Measurements from ENCODE around the gene KIAA1671. TPM values are rescaled to one million over a fixed set of nuclear protein-coding genes. Genes with fewer than 3 reads are reported as not detected.

The KIAA1671 gene
- total RNA-seq, 1 donor from 2014 or later = 14.5 TPM

DNA sequence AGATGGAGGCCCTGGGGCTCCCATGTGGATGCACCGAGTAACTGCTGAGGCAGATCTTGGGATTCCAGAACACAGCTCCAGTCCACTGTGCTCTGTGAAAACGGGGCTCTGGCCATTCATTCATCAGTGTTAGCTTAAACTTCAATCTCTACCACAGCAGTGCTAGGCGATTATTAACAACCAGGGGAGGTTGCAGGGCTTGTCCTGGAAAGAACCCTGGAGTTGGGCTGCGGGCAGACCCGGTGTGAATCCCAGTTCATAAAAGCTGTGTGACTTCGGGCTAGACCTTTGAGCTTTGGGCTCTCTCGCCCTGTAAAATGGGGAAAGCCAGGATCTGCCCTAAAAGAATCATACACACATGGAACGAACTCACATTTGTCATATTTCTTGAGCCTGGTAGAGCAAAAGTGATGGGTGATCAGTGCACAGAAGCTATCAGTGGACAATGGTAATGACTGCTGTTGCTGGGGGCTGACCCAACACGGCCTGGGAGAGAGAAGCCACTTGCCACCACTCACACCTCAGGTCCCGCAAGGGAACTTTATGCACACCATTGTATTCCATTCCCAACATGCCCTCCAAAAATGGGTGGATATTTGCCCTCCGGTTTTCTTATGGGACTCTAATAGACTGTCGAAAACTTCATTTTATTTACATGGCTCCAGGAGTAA is 231.6 kb downstream of the KIAA1671 start:
- Mint-ChIP-seq H3K9me3 (peaks cover 5% of the 10 kb centered on the region), H3K36me3 (ENCODE audit: low read depth) (peaks cover 20% of the 10 kb centered on the region), H3K27ac (ENCODE audit: unreplicated experiment) (peak overlapping the region; percentile 89), H3K4me1 (no peaks in the 10 kb centered on the region), H3K27me3 (ENCODE audit: low read depth) (no peaks in the 10 kb centered on the region), H3K4me3 (no peak overlapping the region)
- DNase-seq (ENCODE audit: low read depth, low spot score) = no peak
- TF ChIP-seq, protein P1, sequence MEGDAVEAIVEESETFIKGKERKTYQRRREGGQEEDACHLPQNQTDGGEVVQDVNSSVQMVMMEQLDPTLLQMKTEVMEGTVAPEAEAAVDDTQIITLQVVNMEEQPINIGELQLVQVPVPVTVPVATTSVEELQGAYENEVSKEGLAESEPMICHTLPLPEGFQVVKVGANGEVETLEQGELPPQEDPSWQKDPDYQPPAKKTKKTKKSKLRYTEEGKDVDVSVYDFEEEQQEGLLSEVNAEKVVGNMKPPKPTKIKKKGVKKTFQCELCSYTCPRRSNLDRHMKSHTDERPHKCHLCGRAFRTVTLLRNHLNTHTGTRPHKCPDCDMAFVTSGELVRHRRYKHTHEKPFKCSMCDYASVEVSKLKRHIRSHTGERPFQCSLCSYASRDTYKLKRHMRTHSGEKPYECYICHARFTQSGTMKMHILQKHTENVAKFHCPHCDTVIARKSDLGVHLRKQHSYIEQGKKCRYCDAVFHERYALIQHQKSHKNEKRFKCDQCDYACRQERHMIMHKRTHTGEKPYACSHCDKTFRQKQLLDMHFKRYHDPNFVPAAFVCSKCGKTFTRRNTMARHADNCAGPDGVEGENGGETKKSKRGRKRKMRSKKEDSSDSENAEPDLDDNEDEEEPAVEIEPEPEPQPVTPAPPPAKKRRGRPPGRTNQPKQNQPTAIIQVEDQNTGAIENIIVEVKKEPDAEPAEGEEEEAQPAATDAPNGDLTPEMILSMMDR (conservative IDR thresholded peaks at IDR 0.05) = no peak

DNA sequence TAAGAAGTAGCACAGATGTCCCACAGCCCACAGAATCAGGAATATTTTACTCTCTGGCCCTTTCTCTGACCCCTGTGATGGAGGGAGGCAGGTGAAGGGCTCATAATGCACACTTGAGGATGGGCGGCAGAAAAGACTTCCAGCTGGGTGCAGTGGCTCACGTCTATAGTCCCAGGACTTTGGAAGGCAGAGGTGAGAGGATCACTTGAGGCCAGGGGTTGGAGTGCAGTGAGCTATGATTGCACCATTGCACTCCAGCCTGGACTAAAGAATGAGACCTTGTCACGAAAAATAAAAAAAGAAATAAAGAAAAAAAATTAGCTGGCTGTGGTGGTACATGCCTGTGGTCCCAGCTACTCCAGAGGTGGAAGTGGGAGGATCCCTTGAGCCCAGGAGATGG is 233.6 kb downstream of the KIAA1671 start:
- H3K4me3 Mint-ChIP-seq = no peak overlapping the region
- H3K9me3 Mint-ChIP-seq = no peaks in the 10 kb centered on the region
- TF ChIP-seq, protein P1 (conservative IDR thresholded peaks at IDR 0.05) = no peak
- peaks cover 14% of the 10 kb centered on the region for H3K36me3 Mint-ChIP-seq (ENCODE audit: low read depth)
- H3K27me3 Mint-ChIP-seq (ENCODE audit: low read depth) = no peaks in the 10 kb centered on the region
- DNase-seq (ENCODE audit: low read depth, low spot score) = no peak
- no peaks in the 10 kb centered on the region for H3K4me1 Mint-ChIP-seq
- H3K27ac Mint-ChIP-seq (ENCODE audit: unreplicated experiment) = no peak overlapping the region

DNA sequence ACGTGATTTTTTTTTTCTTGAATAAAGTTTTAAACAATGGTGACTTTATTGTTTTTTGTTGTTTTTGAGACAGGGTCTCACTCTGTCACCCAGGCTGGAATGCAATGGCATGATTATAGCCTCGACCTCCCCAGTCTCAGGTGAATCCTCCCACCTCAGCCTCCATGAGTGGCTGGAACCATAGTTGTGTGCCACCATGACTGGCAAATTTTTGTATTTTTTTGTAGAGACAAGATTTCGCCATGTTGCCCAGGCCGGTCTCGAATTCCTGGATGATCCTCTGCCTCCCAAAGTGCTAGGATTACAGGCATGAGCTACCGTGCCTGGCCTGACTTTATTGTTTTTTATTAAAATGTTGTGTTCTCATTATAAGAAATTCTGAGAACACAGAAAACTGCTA is 235.0 kb downstream of the KIAA1671 start:
- TF ChIP-seq, protein P1 (conservative IDR thresholded peaks at IDR 0.05) = no peak
- no peaks in the 10 kb centered on the region for H3K9me3 Mint-ChIP-seq
- H3K27ac Mint-ChIP-seq (ENCODE audit: unreplicated experiment) = no peak overlapping the region
- H3K36me3 Mint-ChIP-seq (ENCODE audit: low read depth) = peaks cover 12% of the 10 kb centered on the region
- no peak for DNase-seq (ENCODE audit: low read depth, low spot score)
- no peaks in the 10 kb centered on the region for H3K4me1 Mint-ChIP-seq
- no peaks in the 10 kb centered on the region for H3K27me3 Mint-ChIP-seq (ENCODE audit: low read depth)
- H3K4me3 Mint-ChIP-seq = no peak overlapping the region

DNA sequence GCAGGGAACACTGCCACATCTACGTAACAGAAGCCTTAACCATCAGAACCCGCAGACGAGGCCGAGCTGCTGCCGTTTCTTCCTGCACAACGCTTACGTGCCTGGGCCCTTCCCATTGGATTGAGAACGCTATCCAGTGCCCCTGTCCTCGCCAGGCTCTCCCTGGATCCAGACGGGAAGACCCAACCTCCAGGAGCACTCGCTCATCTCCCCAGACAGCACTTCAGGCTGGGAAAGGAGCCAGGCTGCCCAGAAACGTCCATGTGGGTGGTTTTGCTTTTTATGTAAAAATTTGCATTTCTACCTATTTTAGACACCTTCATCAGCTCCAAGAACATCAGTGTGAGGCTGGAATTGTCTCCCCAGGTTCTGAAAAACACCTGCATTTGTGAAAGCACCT is 239.9 kb downstream of the KIAA1671 start:
- TF ChIP-seq, protein P1 (conservative IDR thresholded peaks at IDR 0.05) = no peak
- no peak for DNase-seq (ENCODE audit: low read depth, low spot score)
- Mint-ChIP-seq H3K36me3 (ENCODE audit: low read depth) (peaks cover 8% of the 10 kb centered on the region), H3K27ac (ENCODE audit: unreplicated experiment) (no peak overlapping the region), H3K9me3 (no peaks in the 10 kb centered on the region), H3K4me1 (peaks cover 4% of the 10 kb centered on the region), H3K4me3 (no peak overlapping the region), H3K27me3 (ENCODE audit: low read depth) (no peaks in the 10 kb centered on the region)

DNA sequence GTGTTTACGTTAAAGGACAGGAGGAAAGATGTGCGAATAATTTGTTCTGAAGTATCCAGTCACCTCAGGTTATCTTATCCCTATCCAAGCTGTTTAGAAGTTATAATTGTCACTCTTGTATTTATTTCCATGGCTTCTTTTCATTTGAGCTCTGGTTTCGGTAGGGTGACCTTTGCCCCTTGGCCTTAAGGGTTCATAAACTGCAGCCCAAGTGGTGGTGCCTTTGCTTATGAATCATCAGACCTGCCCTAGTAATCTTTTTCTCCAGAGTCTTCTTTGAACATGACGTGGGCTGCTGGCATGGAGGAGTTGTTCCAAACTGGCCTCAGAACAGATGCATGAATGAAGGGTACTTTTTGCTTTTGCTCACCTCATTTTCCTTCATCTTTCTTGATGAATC is 240.6 kb downstream of the KIAA1671 start:
- Mint-ChIP-seq H3K9me3 (no peaks in the 10 kb centered on the region), H3K27ac (ENCODE audit: unreplicated experiment) (no peak overlapping the region), H3K36me3 (ENCODE audit: low read depth) (peaks cover 8% of the 10 kb centered on the region), H3K4me3 (no peak overlapping the region), H3K4me1 (peaks cover 8% of the 10 kb centered on the region), H3K27me3 (ENCODE audit: low read depth) (no peaks in the 10 kb centered on the region)
- DNase-seq (ENCODE audit: low read depth, low spot score) = no peak
- TF ChIP-seq, protein P1 (conservative IDR thresholded peaks at IDR 0.05) = no peak

Measured in neural crest cell (in vitro differentiated cells).